ENCODE data around the gene LAPTM5.
A peak's percentile ranks its signal among the peaks of the same experiment; 100 is the strongest.

LAPTM5 gene

GRCh38 chr1:30779294-30780071 is 21.9 kb upstream of the LAPTM5 start:
- Histone ChIP-seq H2BK12ac (ENCODE audit: low read length) (no peak overlapping the region), H3K36me3 (replicated peaks in 1 of 2; ENCODE audit: control insufficient read depth in 2 of 2, insufficient read depth in 2 of 2, low read length in 2 of 2) (no peaks in the 10 kb centered on the region), H3K27ac (replicated peaks; ENCODE audit: low read length) (no peak overlapping the region), H3K4me2 (ENCODE audit: insufficient read depth, low read length, poor library complexity, severe bottlenecking) (no peak overlapping the region), H3K23ac (ENCODE audit: low read depth, low read length, poor library complexity) (no peak overlapping the region), H2AK5ac (ENCODE audit: low read depth, low read length) (no peak overlapping the region), H3K9me3 (replicated peaks in 1 of 2; ENCODE audit: control insufficient read depth in 2 of 2, insufficient read depth in 1 of 2, low read depth in 1 of 2, low read length in 2 of 2) (no peaks in the 10 kb centered on the region), H3K4me1 (ENCODE audit: control insufficient read depth in 2 of 2, insufficient read depth in 1 of 2, low read depth in 1 of 2, low read length in 2 of 2) (peaks cover 4 to 13% of the 10 kb centered on the region in 2 donors), H2BK120ac (ENCODE audit: low read depth, low read length) (no peak overlapping the region), H3K14ac (ENCODE audit: low read length) (no peak overlapping the region), H3K18ac (ENCODE audit: low read length) (no peak overlapping the region), H3K4me3 (ENCODE audit: low read length in 2 of 2) (no peak overlapping the region), H2AFZ (ENCODE audit: low read length) (no peak overlapping the region), H3K4ac (ENCODE audit: low read length) (no peak overlapping the region), H3K79me1 (ENCODE audit: low read depth, low read length) (no peaks in the 10 kb centered on the region), H2BK5ac (ENCODE audit: low read length) (no peak overlapping the region), H4K91ac (ENCODE audit: low read depth, low read length, poor library complexity) (no peak overlapping the region), H4K8ac (ENCODE audit: low read depth, low read length) (no peak overlapping the region), H3K27me3 (ENCODE audit: control insufficient read depth in 3 of 3, insufficient read depth in 3 of 3, low read depth in 1 of 3, low read length in 3 of 3) (no peaks in the 10 kb centered on the region), H2BK15ac (ENCODE audit: low read length) (no peak overlapping the region), H3K9ac (ENCODE audit: low read depth, low read length, poor library complexity) (no peak overlapping the region)
- DNase-seq (ENCODE audit: low spot score) = peak; percentile 83
- WGBS, 2 donors (ENCODE audit: extremely low coverage in 2 of 2, insufficient read length in 2 of 2, insufficient replicate concordance in 1 of 2) = no CpG with 5 or more reads among the region's 12 CpGs

GRCh38 chr1:30778979-30779293 is 21.4 kb upstream of the LAPTM5 start:
- Histone ChIP-seq H2AFZ (ENCODE audit: low read length) (no peak overlapping the region), H3K18ac (ENCODE audit: low read length) (no peak overlapping the region), H3K4me1 (ENCODE audit: control insufficient read depth in 2 of 2, insufficient read depth in 1 of 2, low read depth in 1 of 2, low read length in 2 of 2) (peaks cover 9 to 18% of the 10 kb centered on the region in 2 donors), H3K79me1 (ENCODE audit: low read depth, low read length) (no peaks in the 10 kb centered on the region), H3K4ac (ENCODE audit: low read length) (no peak overlapping the region), H2BK12ac (ENCODE audit: low read length) (no peak overlapping the region), H3K9ac (ENCODE audit: low read depth, low read length, poor library complexity) (no peak overlapping the region), H4K91ac (ENCODE audit: low read depth, low read length, poor library complexity) (no peak overlapping the region), H3K9me3 (replicated peaks in 1 of 2; ENCODE audit: control insufficient read depth in 2 of 2, insufficient read depth in 1 of 2, low read depth in 1 of 2, low read length in 2 of 2) (no peaks in the 10 kb centered on the region), H3K27me3 (ENCODE audit: control insufficient read depth in 3 of 3, insufficient read depth in 3 of 3, low read depth in 1 of 3, low read length in 3 of 3) (no peaks in the 10 kb centered on the region), H3K27ac (replicated peaks; ENCODE audit: low read length) (no peak overlapping the region), H2BK120ac (ENCODE audit: low read depth, low read length) (no peak overlapping the region), H2AK5ac (ENCODE audit: low read depth, low read length) (no peak overlapping the region), H3K4me2 (ENCODE audit: insufficient read depth, low read length, poor library complexity, severe bottlenecking) (no peak overlapping the region), H3K23ac (ENCODE audit: low read depth, low read length, poor library complexity) (no peak overlapping the region), H3K36me3 (replicated peaks in 1 of 2; ENCODE audit: control insufficient read depth in 2 of 2, insufficient read depth in 2 of 2, low read length in 2 of 2) (no peaks in the 10 kb centered on the region), H3K14ac (ENCODE audit: low read length) (no peak overlapping the region), H2BK5ac (ENCODE audit: low read length) (no peak overlapping the region), H2BK15ac (ENCODE audit: low read length) (no peak overlapping the region), H4K8ac (ENCODE audit: low read depth, low read length) (no peak overlapping the region), H3K4me3 (ENCODE audit: low read length in 2 of 2) (no peak overlapping the region)
- WGBS, 2 donors (ENCODE audit: extremely low coverage in 2 of 2, insufficient read length in 2 of 2, insufficient replicate concordance in 1 of 2) = no CpG with 5 or more reads among the region's 6 CpGs
- DNase-seq (ENCODE audit: low spot score) = no peak

GRCh38 chr1:30778154-30778978 is 20.8 kb upstream of the LAPTM5 start:
- DNase-seq (ENCODE audit: low spot score) = no peak

GRCh38 chr1:30777904-30778153 is 20.3 kb upstream of the LAPTM5 start:
- no peak overlapping the region for H3K18ac ChIP-seq (ENCODE audit: low read length)
- WGBS, 2 donors (ENCODE audit: extremely low coverage in 2 of 2, insufficient read length in 2 of 2, insufficient replicate concordance in 1 of 2) = no CpG with 5 or more reads among the region's 4 CpGs
- H2AK5ac ChIP-seq (ENCODE audit: low read depth, low read length) = peak overlapping the region; percentile 0
- H4K91ac ChIP-seq (ENCODE audit: low read depth, low read length, poor library complexity) = no peak overlapping the region
- H3K79me1 ChIP-seq (ENCODE audit: low read depth, low read length) = no peaks in the 10 kb centered on the region
- H2BK5ac ChIP-seq (ENCODE audit: low read length) = no peak overlapping the region
- peaks cover 10 to 16% of the 10 kb centered on the region in 2 donors for H3K4me1 ChIP-seq (ENCODE audit: control insufficient read depth in 2 of 2, insufficient read depth in 1 of 2, low read depth in 1 of 2, low read length in 2 of 2)
- H3K27ac ChIP-seq (replicated peaks; ENCODE audit: low read length) = no peak overlapping the region
- no peaks in the 10 kb centered on the region for H3K9me3 ChIP-seq (replicated peaks in 1 of 2; ENCODE audit: control insufficient read depth in 2 of 2, insufficient read depth in 1 of 2, low read depth in 1 of 2, low read length in 2 of 2)
- H3K27me3 ChIP-seq (ENCODE audit: control insufficient read depth in 3 of 3, insufficient read depth in 3 of 3, low read depth in 1 of 3, low read length in 3 of 3) = no peaks in the 10 kb centered on the region
- no peak overlapping the region for H2BK12ac ChIP-seq (ENCODE audit: low read length)
- no peak overlapping the region for H4K8ac ChIP-seq (ENCODE audit: low read depth, low read length)
- DNase-seq (ENCODE audit: low spot score) = no peak
- no peak overlapping the region for H3K4me3 ChIP-seq (ENCODE audit: low read length in 2 of 2)
- H3K23ac ChIP-seq (ENCODE audit: low read depth, low read length, poor library complexity) = peak overlapping the region; percentile 61
- H3K14ac ChIP-seq (ENCODE audit: low read length) = no peak overlapping the region
- no peak overlapping the region for H2BK120ac ChIP-seq (ENCODE audit: low read depth, low read length)
- peak overlapping the region; percentile 56 for H2BK15ac ChIP-seq (ENCODE audit: low read length)
- peak overlapping the region; percentile 13 for H2AFZ ChIP-seq (ENCODE audit: low read length)
- no peaks in the 10 kb centered on the region for H3K36me3 ChIP-seq (replicated peaks in 1 of 2; ENCODE audit: control insufficient read depth in 2 of 2, insufficient read depth in 2 of 2, low read length in 2 of 2)
- H3K4me2 ChIP-seq (ENCODE audit: insufficient read depth, low read length, poor library complexity, severe bottlenecking) = no peak overlapping the region
- H3K9ac ChIP-seq (ENCODE audit: low read depth, low read length, poor library complexity) = no peak overlapping the region
- H3K4ac ChIP-seq (ENCODE audit: low read length) = no peak overlapping the region

More at GRCh38 chr1:30778154-30778978, 20.8 kb upstream of the LAPTM5 start:
- H2AFZ ChIP-seq (ENCODE audit: low read length) = no peak overlapping the region
- H2BK5ac ChIP-seq (ENCODE audit: low read length) = no peak overlapping the region
- no peak overlapping the region for H3K4me2 ChIP-seq (ENCODE audit: insufficient read depth, low read length, poor library complexity, severe bottlenecking)
- H4K8ac ChIP-seq (ENCODE audit: low read depth, low read length) = no peak overlapping the region
- H2BK12ac ChIP-seq (ENCODE audit: low read length) = no peak overlapping the region
- no peak overlapping the region for H3K14ac ChIP-seq (ENCODE audit: low read length)
- no peak overlapping the region for H2BK120ac ChIP-seq (ENCODE audit: low read depth, low read length)
- H3K27ac ChIP-seq (replicated peaks; ENCODE audit: low read length) = no peak overlapping the region
- H3K23ac ChIP-seq (ENCODE audit: low read depth, low read length, poor library complexity) = peak overlapping the region; percentile 61
- H3K27me3 ChIP-seq (ENCODE audit: control insufficient read depth in 3 of 3, insufficient read depth in 3 of 3, low read depth in 1 of 3, low read length in 3 of 3) = no peaks in the 10 kb centered on the region
- H3K79me1 ChIP-seq (ENCODE audit: low read depth, low read length) = no peaks in the 10 kb centered on the region
- no peaks in the 10 kb centered on the region for H3K9me3 ChIP-seq (replicated peaks in 1 of 2; ENCODE audit: control insufficient read depth in 2 of 2, insufficient read depth in 1 of 2, low read depth in 1 of 2, low read length in 2 of 2)
- H3K9ac ChIP-seq (ENCODE audit: low read depth, low read length, poor library complexity) = no peak overlapping the region
- no peak overlapping the region for H4K91ac ChIP-seq (ENCODE audit: low read depth, low read length, poor library complexity)
- no peak overlapping the region for H3K4me3 ChIP-seq (ENCODE audit: low read length in 2 of 2)
- peak overlapping the region; percentile 13 for H3K18ac ChIP-seq (ENCODE audit: low read length)
- H3K4me1 ChIP-seq (ENCODE audit: control insufficient read depth in 2 of 2, insufficient read depth in 1 of 2, low read depth in 1 of 2, low read length in 2 of 2) = peaks cover 10 to 19% of the 10 kb centered on the region in 2 donors
- WGBS, 2 donors (ENCODE audit: extremely low coverage in 2 of 2, insufficient read length in 2 of 2, insufficient replicate concordance in 1 of 2) = no CpG with 5 or more reads among the region's 11 CpGs
- no peaks in the 10 kb centered on the region for H3K36me3 ChIP-seq (replicated peaks in 1 of 2; ENCODE audit: control insufficient read depth in 2 of 2, insufficient read depth in 2 of 2, low read length in 2 of 2)
- H2BK15ac ChIP-seq (ENCODE audit: low read length) = peak overlapping the region; percentile 56
- peak overlapping the region; percentile 0 for H2AK5ac ChIP-seq (ENCODE audit: low read depth, low read length)
- H3K4ac ChIP-seq (ENCODE audit: low read length) = no peak overlapping the region

Measured in neuronal stem cell (in vitro differentiated cells).